Prostate gland (tissue), 2 donors: Measurements from ENCODE around the gene RYR3.

Source experiments
- CTCF ChIP-seq, 4 experiments: fragments of 200-600 bp in 2 of 4; fragments of 450-650 bp in 2 of 4; sonication (generic) in 2 of 4; IDR thresholded peaks; 1 replicate in 3 of 4; 2 replicates in 1 of 4; pipeline ENCODE4 v1.5.1; 2016 to 2019; ENCODE audit warnings: antibody characterized with exemption in 4 of 4, mild to moderate bottlenecking in 2 of 4, moderate library complexity in 2 of 4
- POLR2A ChIP-seq: fragments of 450-650 bp; IDR thresholded peaks from one replicate; pipeline ENCODE4 v1.6.1; 2016; ENCODE audit warnings: antibody characterized with exemption, mild to moderate bottlenecking
- POLR2AphosphoS5 ChIP-seq: sonication (generic); formaldehyde crosslinking; IDR thresholded peaks from one replicate; pipeline ENCODE4 v1.6.1; 2017; ENCODE audit warnings: antibody characterized with exemption

DNA sequence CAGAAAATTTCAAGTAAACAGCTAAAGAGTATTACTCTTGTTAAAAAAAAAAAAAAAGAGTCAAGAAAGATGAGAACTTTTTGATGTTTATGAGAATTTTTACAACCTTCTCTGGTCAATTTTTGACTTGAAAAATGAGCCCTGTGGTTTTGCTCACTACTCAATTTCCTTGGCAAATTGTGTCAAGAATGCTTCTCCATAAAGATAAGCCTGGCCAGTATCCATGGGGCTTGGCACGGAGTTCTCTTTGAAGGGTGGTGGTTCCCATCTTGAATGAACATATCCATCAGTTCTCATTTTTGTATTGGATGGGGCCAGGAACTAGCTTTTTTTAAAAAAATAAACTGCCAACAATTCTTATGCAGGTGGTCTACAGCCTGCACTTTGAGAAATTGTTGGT is 179.9 kb downstream of the RYR3 start:
- TF ChIP-seq CTCF (IDR thresholded peaks at IDR 0.05): no peak
- TF ChIP-seq POLR2A: no peak
- no peak for TF ChIP-seq POLR2AphosphoS5
